Activated CD8-positive, alpha-beta memory T cell treated with anti-CD3 and anti-CD28 coated beads for 24 hours (primary cell): ENCODE data around the gene BRMS1L.
A peak's percentile ranks its signal among the peaks of the same experiment; 100 is the strongest.
"Not testable (repeated sequence)": the region's sequence is repeated elsewhere in the genome, so short reads cannot be mapped to it uniquely, and the experiment has no call there.

Source experiments
- DNase-seq: peaks from one replicate; pipeline ENCODE4 v3.0.0-alpha.2; 2020

BRMS1L gene, protein sequence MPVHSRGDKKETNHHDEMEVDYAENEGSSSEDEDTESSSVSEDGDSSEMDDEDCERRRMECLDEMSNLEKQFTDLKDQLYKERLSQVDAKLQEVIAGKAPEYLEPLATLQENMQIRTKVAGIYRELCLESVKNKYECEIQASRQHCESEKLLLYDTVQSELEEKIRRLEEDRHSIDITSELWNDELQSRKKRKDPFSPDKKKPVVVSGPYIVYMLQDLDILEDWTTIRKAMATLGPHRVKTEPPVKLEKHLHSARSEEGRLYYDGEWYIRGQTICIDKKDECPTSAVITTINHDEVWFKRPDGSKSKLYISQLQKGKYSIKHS

DNA sequence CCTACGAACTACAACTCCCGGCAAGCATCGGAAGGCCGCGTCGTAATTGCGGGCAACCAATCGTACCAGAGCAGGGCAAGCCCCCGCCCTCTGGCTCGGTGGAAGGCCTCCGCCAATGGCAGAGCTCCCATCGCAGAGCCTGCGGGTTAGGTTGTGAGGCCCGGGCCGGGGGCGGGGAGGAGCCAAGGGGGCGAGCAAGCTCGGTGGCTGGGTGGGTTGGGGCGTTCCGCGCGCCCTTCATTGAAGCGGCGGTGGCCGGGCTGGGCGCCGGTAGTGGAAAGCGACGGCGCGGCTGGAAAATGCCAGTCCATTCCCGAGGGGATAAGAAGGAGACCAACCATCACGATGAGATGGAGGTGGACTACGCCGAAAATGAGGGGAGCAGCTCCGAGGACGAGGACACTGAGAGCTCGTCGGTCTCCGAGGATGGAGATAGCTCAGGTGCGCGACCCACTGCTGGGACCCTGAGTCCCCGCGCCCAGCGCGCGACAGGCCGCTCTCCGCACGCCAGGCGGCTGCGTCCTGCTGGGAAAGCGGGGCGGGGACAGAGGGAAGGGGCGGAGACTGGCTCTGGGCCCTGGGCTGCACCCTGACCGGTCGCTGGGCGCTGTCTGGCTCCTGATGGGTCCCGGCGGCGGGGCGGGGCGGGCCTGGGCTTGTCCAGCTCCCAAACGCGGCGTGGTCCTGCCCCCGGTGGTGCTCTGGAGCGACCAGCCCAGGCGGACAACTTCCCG lies at the start of gene BRMS1L:
Gene BRMS1L (plus strand): TSS at position 121 of the 734 bp plus-strand sequence. CDS start 179 bp downstream, at position 300.
- peak; percentile 97 for DNase-seq

DNA sequence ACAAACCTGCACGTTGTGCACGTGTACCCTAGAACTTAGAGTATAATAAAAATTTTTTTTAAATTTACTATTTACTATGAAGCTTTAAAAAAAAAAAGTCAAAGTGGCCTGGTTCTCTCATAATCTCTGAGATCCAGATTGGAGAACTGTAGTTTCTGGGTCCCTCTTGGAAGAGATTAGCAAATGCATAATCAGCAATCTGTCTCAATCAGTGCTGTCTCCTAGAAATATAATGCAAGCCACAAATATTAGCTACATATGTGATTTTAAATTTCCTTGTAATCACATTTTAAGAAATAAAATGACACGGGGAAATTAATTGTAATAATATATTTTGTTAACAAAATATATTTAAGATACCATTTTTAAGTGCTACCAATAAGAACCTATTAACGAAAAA lies 49.3 kb upstream of the BRMS1L start:
- no peak for DNase-seq

DNA sequence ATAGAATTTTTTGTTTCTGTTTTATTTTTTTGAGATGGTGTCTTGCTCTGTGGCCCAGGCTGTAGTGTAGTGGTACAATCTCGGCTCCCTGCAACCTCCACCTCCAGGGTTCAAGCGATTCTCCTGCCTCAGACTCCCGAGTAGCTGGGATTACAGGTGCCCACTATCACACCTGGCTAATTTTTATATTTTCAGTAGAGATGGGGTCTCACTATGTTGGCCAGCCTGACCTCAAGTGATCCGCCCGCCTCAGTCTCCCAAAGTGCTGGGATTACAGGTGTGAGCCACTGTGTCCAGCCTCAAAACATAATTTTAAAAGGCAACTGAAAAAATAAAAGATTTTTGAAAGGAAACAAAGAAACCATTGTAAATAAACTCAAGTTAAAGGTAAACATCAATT lies 48.6 kb upstream of the BRMS1L start:
- not testable (repeated sequence) for DNase-seq

DNA sequence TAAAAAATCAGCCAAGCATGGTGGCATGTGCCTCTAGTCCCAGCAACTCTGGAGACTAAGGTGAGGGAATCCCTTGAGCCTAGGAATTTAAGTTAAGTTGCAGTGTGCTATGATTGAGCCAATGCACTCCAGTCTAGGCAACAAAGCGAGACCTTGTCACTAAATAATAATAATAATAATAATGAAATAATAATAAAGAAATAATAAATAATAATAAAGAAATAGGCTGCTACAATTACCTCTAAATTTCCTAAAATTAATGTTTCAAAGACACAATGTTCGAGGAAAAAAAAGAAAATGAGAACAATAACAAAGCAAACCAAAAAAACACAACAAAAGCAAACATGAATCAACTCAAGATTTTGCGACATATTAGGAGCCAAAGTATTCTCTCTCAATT lies 46.8 kb upstream of the BRMS1L start:
- no peak for DNase-seq

DNA sequence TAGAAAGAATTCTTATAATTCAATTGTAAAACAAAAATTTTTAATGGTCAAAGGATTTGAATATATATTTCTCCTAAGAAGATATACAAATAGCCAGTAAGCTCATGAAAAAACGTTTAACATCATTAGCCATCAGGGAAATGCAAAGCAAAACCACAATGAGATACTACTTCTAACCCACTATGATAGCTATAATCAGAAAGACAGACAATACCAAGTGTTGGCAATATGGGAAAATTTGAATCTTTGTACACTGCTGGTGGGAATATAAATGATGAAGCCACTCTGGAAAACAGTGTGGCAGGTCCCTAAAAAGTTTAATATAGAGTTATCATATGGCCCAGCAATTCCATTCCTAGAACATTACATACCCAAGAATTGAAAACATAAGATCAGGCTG lies 42.4 kb upstream of the BRMS1L start:
- no peak for DNase-seq

DNA sequence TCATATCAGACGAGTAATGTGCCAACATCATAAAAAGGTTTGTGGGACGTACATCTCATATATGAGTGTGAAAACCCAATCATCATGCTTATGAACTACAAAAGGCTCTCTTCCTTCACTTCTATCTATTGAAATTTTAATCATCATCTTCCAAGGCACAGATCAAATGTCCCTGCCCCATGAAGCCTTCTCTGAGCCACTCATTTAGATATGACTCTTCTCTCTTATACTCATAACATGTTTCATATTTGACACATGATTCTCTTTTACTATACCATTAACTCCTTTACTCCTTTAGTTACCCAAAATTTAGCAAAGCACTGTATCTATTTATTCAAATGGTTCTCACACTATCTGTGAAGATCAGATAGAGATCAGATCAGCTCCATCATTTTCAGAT lies 39.3 kb upstream of the BRMS1L start:
- no peak for DNase-seq

DNA sequence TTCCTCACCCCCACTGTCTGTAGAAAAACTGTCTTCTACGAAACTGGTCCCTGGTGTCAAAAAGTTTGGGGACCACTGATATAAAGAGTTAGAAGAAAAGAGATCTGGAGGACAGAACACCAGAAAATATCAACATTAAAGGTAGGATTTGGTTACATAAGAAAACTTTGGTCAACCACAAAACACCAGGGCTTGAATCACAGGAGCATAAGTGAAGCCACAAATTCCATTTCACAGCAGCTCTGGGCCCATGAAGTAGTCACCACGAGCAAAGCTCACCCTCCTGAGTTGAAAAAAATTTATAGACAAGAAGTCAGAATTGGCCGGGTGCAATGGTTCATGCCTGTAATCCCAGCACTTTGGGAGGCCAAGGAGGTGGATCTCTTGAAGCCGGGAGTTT lies 36.5 kb upstream of the BRMS1L start:
- DNase-seq, result no peak

DNA sequence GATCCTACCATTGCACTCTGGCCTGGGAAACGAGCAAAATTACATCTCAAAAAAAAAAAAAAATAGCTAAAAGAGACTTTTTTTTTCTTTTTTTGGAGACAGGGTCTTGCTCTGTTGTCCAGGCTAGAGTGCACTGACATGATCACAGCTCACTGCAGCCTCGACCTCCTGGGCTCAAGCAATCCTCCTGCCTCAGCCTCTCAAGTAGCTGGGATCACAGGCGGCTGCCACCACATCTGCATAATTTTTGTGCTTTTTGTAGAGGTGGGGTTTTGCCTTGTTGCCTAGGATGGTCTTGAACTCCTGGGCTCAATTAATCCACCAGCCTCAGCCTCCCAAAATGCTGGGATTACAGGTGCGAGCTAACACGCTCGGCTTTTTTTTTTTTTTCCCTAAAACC lies 28.3 kb upstream of the BRMS1L start:
- no peak for DNase-seq

DNA sequence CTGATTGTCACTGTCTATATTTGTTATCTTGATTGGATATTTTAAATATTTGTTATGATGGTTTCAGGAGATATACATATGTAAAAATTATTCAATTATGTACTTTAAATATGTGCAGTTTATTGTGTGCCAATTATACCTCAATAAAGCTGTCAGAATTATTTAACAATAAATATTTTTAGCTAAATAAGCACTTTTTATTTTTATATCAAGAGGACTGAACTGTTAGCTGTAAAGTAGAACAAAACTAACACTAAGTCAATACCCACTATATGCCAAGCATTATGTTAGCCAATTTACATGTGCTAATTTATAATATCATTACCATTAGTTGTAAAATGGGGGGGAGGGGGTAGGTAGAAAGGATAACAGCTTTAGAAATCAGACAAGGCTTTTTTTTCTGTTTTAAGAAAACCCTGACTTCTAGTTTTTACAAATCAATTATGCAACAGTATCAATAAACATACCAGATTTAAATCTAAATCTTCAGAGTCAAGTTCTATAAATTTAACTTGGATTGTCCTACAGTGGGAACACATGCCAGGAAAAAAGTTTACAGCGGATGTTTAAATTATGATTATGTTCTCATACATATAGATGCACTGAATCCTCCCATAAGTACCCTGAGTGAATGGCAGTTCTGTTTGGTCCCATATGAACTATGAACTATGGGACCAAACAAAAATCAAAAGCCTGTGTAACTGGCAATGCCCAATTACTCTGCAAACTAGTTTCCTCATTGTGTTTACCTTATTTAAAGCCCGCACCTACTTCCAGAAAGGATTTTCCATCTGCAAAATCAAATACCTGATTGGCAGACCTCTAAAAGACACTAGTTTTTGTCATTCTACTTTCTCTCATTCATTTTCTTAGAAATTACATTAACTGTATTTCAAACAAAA lies 19.9 kb upstream of the BRMS1L start:
- no peak for DNase-seq

DNA sequence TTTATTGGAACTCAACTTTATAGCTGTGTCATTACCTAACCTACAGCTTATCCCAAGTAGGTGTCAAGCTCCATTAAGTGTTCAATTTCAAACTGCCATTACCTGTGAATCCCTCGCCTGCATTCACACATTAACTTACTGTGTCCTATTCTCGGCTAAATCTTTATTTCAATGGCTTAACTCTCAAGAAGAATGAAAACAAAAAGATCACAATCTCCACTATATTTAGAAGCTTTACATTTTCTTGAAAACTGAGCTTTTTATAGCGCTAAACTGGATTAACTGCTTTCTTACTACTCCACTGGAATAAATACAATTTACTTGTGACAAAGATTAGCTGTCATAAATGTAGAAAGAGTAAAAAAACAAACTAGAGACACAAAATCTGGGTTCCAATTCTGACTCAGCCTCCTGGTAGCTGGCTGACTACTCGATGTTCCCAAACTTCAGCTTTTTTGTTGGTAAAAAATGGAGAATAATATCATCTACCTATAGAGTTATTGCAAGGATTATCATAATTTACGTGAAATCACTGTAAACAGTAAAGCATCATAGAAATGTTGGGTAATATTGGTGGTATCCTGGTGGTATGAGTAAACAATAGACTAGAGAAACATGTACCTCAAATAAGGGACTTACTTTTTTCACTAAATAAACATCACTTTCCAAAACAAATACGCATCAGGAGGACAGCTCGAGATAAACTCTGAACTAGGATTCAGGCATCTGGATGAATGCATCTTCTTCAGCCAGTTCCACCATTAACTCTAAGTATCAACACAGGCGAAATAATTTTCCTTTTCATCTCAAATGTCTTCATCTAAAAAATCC lies 18.8 kb upstream of the BRMS1L start:
- DNase-seq, result no peak

DNA sequence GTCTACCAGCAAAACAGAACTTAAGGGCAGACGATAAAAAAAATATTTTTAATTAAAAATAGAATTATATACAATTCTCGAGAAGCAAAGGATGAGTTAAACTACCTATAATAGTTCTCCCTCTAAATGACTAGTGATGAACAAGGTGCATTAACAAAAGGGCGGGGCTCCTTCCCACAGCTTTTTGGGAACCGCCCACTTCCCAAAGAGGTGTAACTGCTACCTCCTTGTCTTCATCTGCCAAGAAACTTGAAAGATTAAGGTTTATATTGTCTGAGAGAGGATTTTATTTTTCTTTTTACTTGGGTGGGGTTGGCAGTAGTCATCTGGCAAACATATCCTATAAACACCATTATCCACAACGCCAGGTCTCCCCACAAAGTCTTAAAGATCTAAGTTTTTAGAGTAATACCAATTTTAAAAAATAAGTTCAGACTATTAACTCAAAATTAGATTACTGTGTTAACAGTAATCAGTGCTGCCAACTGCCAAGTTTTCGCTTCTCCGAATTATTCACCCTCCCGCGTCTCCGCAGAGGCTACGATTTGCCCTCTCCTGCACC lies 18.0 kb upstream of the BRMS1L start:
- no peak for DNase-seq

DNA sequence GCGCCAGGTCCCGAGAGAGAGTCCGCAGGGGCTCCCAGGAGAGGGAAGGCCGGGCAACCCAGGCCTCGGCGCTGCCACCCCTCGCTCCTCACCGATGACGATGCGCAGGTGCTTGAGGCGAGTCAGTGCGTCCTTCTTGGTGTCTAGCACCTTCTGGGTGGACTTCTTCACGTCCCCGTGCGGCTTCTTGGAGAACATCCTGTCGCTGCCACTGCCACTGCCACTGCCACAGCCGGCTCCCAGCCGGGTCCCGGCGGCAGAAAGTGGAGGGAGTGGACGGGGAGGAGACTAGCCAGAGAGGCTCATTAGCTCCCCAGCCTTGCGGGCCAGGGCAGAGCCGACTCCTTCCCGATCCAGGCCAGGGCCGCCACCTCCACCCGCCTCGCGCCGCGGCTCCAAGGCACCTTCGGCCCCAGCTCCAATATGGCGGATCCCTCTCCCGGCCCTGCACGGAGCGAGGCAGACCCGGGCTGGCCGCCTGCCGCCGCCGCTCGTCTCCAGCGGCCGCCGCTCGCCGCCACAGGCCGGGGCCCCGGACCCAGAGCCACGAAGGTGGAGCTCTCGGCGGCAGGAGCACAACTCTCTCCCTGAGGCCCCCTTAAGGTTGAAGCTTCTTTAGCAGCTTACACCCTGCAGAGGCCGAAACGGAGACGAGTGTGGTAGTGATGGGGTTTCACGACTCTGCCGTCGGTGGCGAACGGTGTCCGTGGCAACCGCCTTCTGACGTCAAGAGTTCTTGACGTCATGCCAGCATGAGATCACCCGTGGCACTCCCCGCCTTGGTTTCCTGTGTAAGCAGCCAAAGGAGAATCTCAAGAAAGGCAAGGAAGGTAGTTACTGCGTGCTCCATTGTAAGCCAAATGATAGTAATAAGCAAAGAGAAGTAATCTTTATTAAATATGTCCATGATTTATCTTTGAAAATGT lies 17.2 kb upstream of the BRMS1L start, which contains the start of gene RALGAPA1:
Gene RALGAPA1 (minus strand): TSS at position 658 of the 926 bp plus-strand sequence. CDS start 460 bp downstream, at position 198.
- peak; percentile 94 for DNase-seq

DNA sequence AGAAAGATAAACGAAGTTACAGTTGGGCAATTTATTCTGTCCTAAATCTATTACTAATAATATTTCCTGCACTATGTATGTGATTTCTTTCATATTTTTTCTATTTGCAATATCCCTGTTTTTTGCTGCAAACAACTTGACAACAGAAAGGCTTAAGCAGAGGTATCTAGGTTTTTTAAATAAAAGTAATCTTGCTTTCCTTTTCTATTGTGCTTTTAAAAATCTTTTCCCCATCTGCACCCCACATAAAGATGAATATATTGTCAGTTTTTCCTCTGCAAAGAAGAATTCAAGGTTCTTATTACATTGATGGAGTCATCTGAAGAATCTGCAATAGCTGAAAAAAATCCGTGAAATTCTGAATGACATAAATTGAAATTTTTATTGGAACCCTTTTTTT lies 16.5 kb upstream of the BRMS1L start:
- DNase-seq, result no peak

DNA sequence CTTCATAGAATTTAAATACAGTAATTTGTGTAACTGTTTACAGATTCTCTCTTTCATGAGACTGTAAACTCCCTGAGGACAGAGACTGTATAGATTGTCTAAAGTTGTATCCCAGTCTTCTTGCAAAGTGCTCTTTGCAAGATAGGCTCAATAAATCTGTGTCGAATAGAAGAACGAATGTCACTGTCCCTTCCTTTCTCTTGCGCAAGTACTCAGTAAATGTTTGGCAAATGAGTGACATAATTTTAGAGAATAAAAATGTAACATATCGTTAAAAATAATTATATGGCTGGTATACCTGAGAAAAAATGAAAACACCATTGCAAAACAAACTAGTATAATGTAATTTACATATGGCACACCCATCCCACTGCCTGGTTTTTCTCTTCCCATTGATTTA lies 15.2 kb upstream of the BRMS1L start:
- DNase-seq, result no peak

DNA sequence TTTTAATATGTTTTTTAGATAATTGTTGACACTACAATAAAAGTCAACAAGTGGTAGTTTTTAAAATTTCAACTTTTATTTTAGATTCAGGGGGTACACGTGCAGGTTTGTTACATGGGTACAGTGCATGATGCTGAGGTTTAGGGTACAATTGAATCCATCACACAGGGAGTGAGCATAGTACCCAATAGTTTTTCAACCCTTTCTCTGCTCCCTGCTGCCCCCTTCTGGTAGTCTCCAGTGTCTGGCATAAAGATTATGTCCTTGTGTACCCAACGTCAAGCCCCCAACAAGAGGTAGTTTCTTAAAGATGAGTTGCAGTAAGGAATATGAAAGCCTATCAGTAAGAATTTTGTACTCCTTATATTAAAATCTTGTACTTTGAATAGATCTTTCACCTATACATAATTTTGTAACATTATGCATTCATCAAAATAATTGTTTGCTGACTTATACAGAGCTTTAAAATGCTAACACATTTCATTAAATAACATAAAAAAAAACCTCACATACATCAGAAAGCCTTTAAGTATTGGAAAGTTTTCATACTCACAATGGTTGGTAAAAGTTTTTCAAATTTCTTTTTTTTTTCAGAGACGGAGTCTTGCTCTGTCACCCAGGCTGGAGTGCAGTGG lies 11.7 kb upstream of the BRMS1L start:
- peak; percentile 89 for DNase-seq

DNA sequence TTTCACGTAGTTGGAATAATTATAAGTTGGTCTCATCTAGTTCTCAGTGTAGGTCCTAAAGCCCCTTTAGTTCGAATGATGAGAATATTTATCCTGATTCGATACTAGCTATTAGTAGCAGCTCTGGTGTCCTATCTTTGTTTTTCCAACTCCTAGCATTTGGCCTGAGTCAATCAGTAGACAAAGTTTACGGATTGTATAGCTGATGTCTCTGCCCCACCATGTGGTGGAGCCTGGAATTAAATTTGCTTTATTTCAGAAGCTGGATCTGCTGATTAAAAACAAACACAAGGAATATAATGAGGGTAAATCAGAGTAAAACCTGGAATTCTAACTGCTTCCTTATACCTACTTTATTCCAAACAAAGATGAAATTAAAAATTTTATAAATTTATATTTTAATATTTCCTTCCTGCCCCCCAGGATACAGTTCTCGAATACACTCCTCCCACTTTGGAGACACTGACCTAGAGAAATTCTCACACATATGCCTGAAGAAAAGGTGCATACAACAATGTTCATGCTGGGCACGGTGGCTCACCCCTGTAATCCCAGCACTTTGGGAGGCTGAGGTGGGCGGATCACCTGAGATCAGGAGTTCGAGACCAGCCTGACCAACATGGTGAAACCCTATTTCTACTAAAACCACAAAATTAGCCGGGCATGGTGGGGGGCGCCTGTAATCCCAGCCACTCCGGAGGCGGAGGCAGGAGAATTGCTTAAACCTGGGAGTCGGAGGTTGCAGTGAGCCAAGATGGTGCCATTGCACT lies 7.6 kb upstream of the BRMS1L start:
- no peak for DNase-seq

DNA sequence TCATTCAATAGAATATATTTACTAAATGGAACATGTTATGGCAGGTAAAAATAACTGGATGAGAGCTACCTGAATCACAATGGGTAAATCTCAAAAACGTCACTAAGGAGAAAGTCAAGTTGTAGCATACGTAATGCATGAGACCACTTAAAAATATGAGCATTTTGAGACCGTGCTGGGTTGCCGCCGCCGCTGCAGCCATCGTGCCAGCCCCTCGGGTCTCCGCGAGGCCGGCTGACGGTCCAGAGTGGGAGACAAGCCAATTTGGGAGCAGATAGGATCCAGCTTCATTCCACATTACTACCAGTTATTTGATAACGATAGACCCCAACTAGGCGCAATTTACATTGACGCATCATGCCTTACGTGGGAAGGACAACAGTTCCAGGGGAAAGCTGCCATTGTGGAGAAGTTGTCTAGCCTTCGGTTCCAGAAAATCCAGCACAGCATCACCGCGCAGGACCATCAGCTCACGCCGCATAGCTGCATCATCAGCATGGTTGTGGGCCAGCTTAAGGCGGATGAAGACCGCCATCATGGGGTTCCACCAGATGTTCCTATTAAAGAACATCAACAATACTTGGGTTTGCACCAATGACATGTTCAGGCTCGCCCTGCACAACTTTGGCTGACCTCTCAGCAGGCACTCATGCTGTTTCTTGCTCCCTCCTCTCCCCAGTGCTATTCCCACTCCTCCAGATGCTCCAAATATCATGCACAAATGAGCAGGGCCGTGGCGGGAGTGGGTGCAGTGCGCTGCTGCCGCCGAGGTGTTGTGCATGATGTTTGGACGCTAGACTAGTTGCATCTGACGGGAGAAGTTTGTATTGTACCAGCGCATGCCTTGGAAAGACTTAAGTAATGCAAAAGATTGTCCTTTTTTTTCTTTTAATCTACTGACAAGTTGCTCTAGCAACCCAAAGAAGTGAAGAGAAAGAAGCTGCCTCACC lies 6.3 kb upstream of the BRMS1L start:
- no peak for DNase-seq
